Psoas muscle (tissue), 8 donors: Measurements from ENCODE around the gene CERS6. TPM values are rescaled to one million over a fixed set of nuclear protein-coding genes. Genes with fewer than 3 reads are reported as not detected.

ENCODE experiments used
- ATAC-seq, 4 donors: fragments of 200-7000 bp; cut with Tn5 transposase; one replicate each; pipeline ENCODE4 v1.9.1; 2020; ENCODE audit warnings: moderate library complexity in 3 of 4, mild to moderate bottlenecking in 2 of 4
- DNase-seq, 2 donors: peaks; one replicate each; pipeline ENCODE4 v3.0.0-alpha.2; 2020
- H3K27ac ChIP-seq: fragments of 200-600 bp; one replicate; pipeline ENCODE4 v1.8.0; 2022
- H3K27me3 ChIP-seq, 3 donors: fragments of 200-600 bp in 1 of 3; one replicate each; pipeline versions ENCODE4 v1.6.1 to v1.8.0; 2013 to 2022; ENCODE audit warnings: low read length in 2 of 3, mild to moderate bottlenecking in 2 of 3, moderate library complexity in 1 of 3; ENCODE audit not compliant: insufficient read depth in 3 of 3
- H3K36me3 ChIP-seq, 2 donors: fragments of 200-600 bp in 1 of 2; one replicate each; pipeline versions ENCODE4 v1.6.1 to v1.8.0; 2013 to 2022; ENCODE audit warnings: low read depth in 1 of 2, mild to moderate bottlenecking in 1 of 2, moderate library complexity in 1 of 2; ENCODE audit not compliant: insufficient read depth in 1 of 2
- H3K4me1 ChIP-seq: fragments of 200-600 bp; one replicate; pipeline ENCODE4 v1.8.0; 2022
- H3K4me3 ChIP-seq: fragments of 200-600 bp; one replicate; pipeline ENCODE4 v1.8.0; 2022; ENCODE audit warnings: mild to moderate bottlenecking
- H3K9me3 ChIP-seq: fragments of 200-600 bp; one replicate; pipeline ENCODE4 v1.8.0; 2022
- WGBS, 3 donors: extraction: QIAGEN DNeasy Blood & Tissue Kit; methylation state at CpG; one replicate each; pipeline versions ENCODE4 v1.1.6 to v1.1.7; 2013; 5-methylcytosine and 5-hydroxymethylcytosine counted together
- intact Hi-C, 2 donors: fragments of 100-400 bp; cut with DNase I; formaldehyde crosslinking; loops; one replicate each; pipeline versions ENCODE4 v1.11.0 to v1.14.2; 2022
- polyA plus RNA-seq, 3 donors: library from polyadenylated mRNA; stranded (reverse); fragments of 200-250 nt; gene quantifications; one replicate each; pipeline ENCODE4 v1.2.3, GENCODE V29; 2013
- total RNA-seq, 4 donors: library from RNA; stranded (reverse); fragmentation: NEBNext Ultra II Directional in 2 of 4; extraction: Animal tissue kit (Norgen Biotek cat#: 25700) in 2 of 4; gene quantifications; one replicate each; pipeline versions ENCODE4 v1.2.1 to v1.2.4, GENCODE V29; 2021 to 2023
- TF ChIP-seq, protein P1 (sequence below): fragments of 200-600 bp; IDR thresholded peaks from one replicate; pipeline ENCODE4 v1.8.0; 2022; ENCODE audit warnings: antibody characterized with exemption
- donor health status: healthy with polysubstance abuse.
- donor health status: DM: no; HTN: no; CAD: no; lungs with moderate emphysema.
- donor health status: Bipolar disorder and iron deficiency.
- donor health status: healthy.
- donor health status: DM: yes; HTN: yes; CAD: no.
- donor health status: DM: no; HTN: no; CAD: no.
- donor health status: DM: no; HTN: no; CAD: no.
- donor health status: DM: yes; HTN: yes; CAD: no.

The CERS6 gene
- total and polyA plus RNA-seq, 7 donors = 4.8 to 18.1 (median 11.2) TPM

DNA sequence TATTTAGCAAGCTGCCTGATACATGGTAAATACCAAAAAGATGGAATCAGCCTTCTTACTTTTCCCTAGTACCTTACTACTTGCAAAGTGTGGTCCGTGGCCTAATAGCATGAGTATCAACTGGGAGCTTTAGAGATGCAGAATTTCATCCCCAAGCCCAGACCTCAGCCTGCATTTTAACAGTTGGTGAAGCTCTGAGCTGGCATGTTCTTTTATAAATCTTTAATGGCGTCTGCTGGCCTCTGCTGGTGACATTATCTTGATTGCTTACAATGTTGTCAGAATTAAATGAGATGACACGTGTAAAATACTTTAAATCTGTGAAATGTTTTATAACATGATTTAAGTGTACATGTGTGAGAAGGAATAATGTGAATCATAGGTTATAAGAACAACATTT, 231.2 kb downstream of the CERS6 start:
- TF ChIP-seq, protein P1, sequence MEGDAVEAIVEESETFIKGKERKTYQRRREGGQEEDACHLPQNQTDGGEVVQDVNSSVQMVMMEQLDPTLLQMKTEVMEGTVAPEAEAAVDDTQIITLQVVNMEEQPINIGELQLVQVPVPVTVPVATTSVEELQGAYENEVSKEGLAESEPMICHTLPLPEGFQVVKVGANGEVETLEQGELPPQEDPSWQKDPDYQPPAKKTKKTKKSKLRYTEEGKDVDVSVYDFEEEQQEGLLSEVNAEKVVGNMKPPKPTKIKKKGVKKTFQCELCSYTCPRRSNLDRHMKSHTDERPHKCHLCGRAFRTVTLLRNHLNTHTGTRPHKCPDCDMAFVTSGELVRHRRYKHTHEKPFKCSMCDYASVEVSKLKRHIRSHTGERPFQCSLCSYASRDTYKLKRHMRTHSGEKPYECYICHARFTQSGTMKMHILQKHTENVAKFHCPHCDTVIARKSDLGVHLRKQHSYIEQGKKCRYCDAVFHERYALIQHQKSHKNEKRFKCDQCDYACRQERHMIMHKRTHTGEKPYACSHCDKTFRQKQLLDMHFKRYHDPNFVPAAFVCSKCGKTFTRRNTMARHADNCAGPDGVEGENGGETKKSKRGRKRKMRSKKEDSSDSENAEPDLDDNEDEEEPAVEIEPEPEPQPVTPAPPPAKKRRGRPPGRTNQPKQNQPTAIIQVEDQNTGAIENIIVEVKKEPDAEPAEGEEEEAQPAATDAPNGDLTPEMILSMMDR = peak; percentile 47
- Histone ChIP-seq H3K4me1 (peaks cover 7% of the 10 kb centered on the region), H3K4me3 (no peak overlapping the region), H3K27me3 (no peaks in the 10 kb centered on the region), H3K9me3 (no peaks in the 10 kb centered on the region), H3K27ac (no peak overlapping the region), H3K36me3 (no peaks in the 10 kb centered on the region)
- 53 to 74% (median 65%) methylated on average over 3 of the region's 3 CpGs for WGBS, 3 donors
- peak in 3 of 4 donors; percentile 56 to 75 (median 61) for ATAC-seq
- DNase-seq = no peak
- intact Hi-C loops = loop anchor here (2.0 to 5.0 kb wide), 2 partner anchors 340 to 341 kb away; no protein-coding TSS in a partner anchor

DNA sequence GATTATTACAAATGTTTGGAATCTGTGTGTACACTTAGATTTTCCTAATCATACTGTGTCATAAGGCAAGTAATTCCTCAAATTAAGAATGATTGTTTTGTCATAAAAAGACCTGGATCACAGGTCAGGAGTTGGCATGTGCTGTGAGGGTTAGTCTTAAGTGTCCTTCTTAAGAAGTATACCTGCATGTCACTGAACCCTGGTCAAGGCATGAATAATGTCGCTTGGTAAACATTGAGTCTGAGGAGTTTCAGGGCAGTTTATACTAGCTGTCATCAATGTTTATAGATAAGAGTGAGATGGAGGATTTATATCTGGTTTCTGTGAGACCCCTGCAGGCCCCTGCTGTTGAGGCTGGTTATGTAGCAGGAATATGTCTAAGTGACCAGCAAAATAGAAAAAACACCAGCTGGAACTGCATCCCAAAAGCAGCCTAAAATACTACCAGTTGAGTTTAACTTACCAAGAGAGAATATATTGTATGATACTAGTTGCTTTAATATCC, 234.4 kb downstream of the CERS6 start:
- intact Hi-C loops = no loop called here
- Histone ChIP-seq H3K4me3 (no peak overlapping the region), H3K9me3 (no peaks in the 10 kb centered on the region), H3K27ac (no peak overlapping the region), H3K36me3 (peaks cover 0 to 4% of the 10 kb centered on the region in 2 donors), H3K27me3 (no peaks in the 10 kb centered on the region), H3K4me1 (peaks cover 2% of the 10 kb centered on the region)
- DNase-seq = no peak
- TF ChIP-seq, protein P1 = no peak
- 93 to 98% (median 95%) methylated on average over 1 of the region's 1 CpG for WGBS, 3 donors
- ATAC-seq = no peak

DNA sequence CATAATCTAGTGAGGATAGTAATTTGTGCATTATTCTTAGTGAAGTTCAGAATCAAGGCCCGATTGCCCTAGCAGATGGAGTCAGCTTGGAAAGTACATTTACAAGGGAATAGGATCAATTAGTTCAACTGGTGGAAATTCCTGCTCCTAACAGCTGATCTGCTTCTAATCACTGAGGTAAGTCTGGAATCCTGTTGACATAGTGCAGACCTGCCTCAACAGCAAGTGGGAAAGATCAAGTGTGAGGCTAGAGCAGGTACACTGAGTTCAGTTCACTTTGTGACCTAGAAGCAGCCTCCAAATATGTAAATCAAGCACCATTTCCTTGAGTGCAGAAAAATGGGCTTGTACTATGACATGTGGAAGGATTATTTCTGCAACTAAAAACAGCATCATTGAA, 235.1 kb downstream of the CERS6 start:
- WGBS, 3 donors = 69 to 83% (median 80%) methylated on average over 1 of the region's 1 CpG
- peaks cover 0 to 4% of the 10 kb centered on the region in 2 donors for H3K36me3 ChIP-seq
- no peaks in the 10 kb centered on the region for H3K9me3 ChIP-seq
- H3K4me3 ChIP-seq = no peak overlapping the region
- TF ChIP-seq, protein P1 = no peak
- H3K27ac ChIP-seq = no peak overlapping the region
- no peaks in the 10 kb centered on the region for H3K27me3 ChIP-seq
- intact Hi-C loops = no loop called here
- peaks cover 2% of the 10 kb centered on the region for H3K4me1 ChIP-seq
- ATAC-seq = no peak
- no peak for DNase-seq

DNA sequence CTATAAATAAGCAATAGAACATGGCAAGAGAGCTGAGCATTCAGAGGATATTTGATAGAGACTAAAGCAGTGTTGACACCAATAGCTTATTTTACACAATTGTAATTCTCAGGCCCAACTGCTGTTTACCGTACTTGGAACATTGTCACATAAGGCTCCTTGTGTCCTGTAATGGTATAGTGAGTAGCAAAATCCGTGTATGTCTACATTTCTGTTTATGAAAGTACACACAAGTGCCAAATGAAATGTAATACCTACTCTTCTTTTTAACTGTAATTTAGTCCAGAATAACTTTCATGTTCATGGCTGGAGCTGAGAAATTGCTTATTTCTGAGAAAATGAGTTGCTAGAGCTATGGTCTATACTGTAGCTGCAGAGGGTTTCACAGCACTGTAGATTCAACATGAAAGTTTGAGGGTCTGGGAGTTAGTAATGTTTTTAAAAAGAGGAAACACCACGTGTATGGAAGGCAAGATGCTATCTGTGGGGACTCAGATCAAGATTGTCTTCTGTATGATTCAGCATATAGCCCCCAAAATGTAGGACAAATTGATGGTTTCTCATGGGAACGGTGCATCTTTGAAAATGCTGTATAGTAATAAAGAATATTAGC, 236.2 kb downstream of the CERS6 start:
- TF ChIP-seq, protein P1 = no peak
- ATAC-seq (no peak), DNase-seq (no peak)
- no peak overlapping the region for H3K4me3 ChIP-seq
- intact Hi-C loops = no loop called here
- H3K4me1 ChIP-seq = peaks cover 2% of the 10 kb centered on the region
- peaks cover 0 to 4% of the 10 kb centered on the region in 2 donors for H3K36me3 ChIP-seq
- no peaks in the 10 kb centered on the region for H3K9me3 ChIP-seq
- no peak overlapping the region for H3K27ac ChIP-seq
- 79 to 90% (median 89%) methylated on average over 4 of the region's 4 CpGs for WGBS, 3 donors
- no peaks in the 10 kb centered on the region for H3K27me3 ChIP-seq

DNA sequence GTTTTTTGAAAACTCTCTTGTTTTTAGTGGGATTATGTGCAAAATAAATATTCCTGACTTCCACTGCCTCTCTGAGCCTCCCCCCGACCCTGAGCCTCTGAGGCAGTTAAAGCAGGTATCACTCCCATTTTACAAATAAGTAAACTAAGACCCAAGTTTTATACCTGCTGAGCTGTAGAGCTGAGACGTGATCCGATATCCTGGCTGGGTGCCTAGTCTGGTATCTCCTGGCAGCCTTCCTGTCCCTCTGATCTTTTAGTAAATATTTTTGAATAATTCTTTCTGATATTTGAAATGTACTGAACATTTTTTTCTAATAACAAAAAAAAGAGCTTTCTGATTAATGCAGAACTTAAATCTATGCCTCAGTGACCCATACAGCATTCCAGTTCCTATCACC, 238.1 kb downstream of the CERS6 start:
- H3K4me1 ChIP-seq = peaks cover 2% of the 10 kb centered on the region
- H3K27me3 ChIP-seq = no peaks in the 10 kb centered on the region
- TF ChIP-seq, protein P1 = no peak
- H3K27ac ChIP-seq = no peak overlapping the region
- peaks cover 0 to 4% of the 10 kb centered on the region in 2 donors for H3K36me3 ChIP-seq
- no peak for DNase-seq
- WGBS, 3 donors = 64 to 80% (median 66%) methylated on average over 3 of the region's 3 CpGs
- no peak overlapping the region for H3K4me3 ChIP-seq
- ATAC-seq = no peak
- H3K9me3 ChIP-seq = no peaks in the 10 kb centered on the region
- intact Hi-C loops = no loop called here
